ENCODE measurements around the gene ADGRG4. TPM values are rescaled to one million over a fixed set of nuclear protein-coding genes. Genes with fewer than 3 reads are reported as not detected.

The ADGRG4 gene
- polyA plus RNA-seq, 3 donors = not detected

DNA sequence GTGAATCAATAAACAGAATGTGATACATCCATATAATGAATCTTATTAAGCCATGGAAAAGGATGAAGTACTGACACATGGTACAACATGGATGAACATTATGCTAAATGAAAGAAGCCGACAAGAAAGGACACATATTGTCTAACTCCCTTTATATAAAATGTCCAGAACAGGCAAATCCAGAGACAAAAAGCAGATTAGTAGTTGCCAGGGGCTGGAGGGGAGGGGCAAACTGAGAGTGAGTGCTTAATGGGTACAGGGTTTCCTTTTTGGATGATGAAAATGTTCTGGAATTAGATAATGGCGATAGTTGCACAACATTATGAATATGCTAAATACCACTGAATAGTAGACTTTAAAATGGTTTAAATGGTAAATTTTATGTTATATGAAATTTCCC is 17.4 kb downstream of the ADGRG4 start:
- Histone ChIP-seq H3K4me2 (replicated peaks; ENCODE audit: extremely low read depth, low read length, poor library complexity, severe bottlenecking) (no peak overlapping the region), H4K20me1 (ENCODE audit: insufficient read depth, low read length) (no peaks in the 10 kb centered on the region), H3K36me3 (replicated peaks in 1 of 2; ENCODE audit: control insufficient read depth in 1 of 2, insufficient read depth in 2 of 2, low read length in 2 of 2) (no peaks in the 10 kb centered on the region), H3K79me2 (ENCODE audit: insufficient read depth, low read length) (no peaks in the 10 kb centered on the region), H3K9ac (ENCODE audit: insufficient read depth, low read length, poor library complexity, severe bottlenecking) (no peak overlapping the region), H3K4me3 (replicated peaks in 1 of 3; ENCODE audit: low read depth in 2 of 3, low read length in 3 of 3) (no peak overlapping the region), H3K9me3 (replicated peaks in 1 of 2; ENCODE audit: control insufficient read depth in 1 of 2, insufficient read depth in 1 of 2, low read length in 2 of 2) (no peaks in the 10 kb centered on the region), H3K27ac (ENCODE audit: low read depth in 1 of 2, low read length in 2 of 2) (no peak overlapping the region), H2AFZ (ENCODE audit: insufficient read depth, low read depth, low read length, poor library complexity, severe bottlenecking) (no peak overlapping the region), H3K27me3 (ENCODE audit: control insufficient read depth in 2 of 2, insufficient read depth in 2 of 2, low read length in 2 of 2) (no peaks in the 10 kb centered on the region), H3K4me1 (ENCODE audit: control insufficient read depth in 1 of 2, insufficient read depth in 2 of 2, low read length in 2 of 2) (no peaks in the 10 kb centered on the region)
- Mint-ChIP-seq H3K9me3 (peaks cover 0 to 2% (median 0%) of the 10 kb centered on the region in 7 donors), H3K36me3 (no peaks in the 10 kb centered on the region), H3K4me1 (no peaks in the 10 kb centered on the region), H3K27ac (no peak overlapping the region), H3K27me3 (ENCODE audit: low read depth in 3 of 3) (peaks cover 0 to 4% (median 0%) of the 10 kb centered on the region in 3 donors), H3K4me3 (no peak overlapping the region)
- WGBS (ENCODE audit: insufficient coverage) = no CpG with 5 or more reads among the region's 2 CpGs
- no peak for DNase-seq
- TF ChIP-seq, protein P1, sequence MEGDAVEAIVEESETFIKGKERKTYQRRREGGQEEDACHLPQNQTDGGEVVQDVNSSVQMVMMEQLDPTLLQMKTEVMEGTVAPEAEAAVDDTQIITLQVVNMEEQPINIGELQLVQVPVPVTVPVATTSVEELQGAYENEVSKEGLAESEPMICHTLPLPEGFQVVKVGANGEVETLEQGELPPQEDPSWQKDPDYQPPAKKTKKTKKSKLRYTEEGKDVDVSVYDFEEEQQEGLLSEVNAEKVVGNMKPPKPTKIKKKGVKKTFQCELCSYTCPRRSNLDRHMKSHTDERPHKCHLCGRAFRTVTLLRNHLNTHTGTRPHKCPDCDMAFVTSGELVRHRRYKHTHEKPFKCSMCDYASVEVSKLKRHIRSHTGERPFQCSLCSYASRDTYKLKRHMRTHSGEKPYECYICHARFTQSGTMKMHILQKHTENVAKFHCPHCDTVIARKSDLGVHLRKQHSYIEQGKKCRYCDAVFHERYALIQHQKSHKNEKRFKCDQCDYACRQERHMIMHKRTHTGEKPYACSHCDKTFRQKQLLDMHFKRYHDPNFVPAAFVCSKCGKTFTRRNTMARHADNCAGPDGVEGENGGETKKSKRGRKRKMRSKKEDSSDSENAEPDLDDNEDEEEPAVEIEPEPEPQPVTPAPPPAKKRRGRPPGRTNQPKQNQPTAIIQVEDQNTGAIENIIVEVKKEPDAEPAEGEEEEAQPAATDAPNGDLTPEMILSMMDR (IDR thresholded peaks at IDR 0.05) = no peak
- intact Hi-C loops (cut with micrococcal nuclease) = no loop called here

DNA sequence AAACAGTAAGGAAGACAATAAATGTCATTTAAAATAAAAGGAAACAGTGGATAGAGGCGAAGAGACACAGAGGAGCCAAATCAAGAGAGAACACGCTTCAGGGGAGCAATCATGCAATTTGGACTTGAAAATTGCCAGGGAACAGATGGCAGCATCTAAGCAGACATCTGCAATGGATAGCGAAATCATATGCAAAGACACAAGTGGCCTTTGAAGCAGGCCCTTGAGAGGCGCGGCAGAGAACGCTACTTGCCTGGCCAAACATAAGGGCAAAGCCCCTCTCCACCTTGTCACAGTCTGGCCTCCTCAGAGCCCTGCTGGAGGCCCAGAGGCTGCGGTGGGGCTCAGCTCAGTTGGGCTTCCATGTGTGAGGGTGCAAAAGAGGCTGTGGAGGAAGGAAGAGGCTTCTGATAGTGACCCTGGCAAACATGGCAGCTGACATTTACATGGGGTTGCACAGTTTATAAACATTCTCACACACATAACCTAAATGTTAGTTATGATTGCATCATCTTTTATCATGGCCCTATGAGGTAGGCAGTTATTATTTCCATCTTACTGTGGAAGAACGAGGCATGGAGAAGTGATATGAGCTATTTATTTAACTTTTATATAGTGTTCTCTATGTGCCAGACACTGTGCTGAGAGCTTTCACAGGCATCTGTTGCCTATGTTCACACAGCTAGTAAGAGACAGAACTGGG is 18.3 kb downstream of the ADGRG4 start:
- Mint-ChIP-seq H3K27ac (no peak overlapping the region), H3K4me3 (no peak overlapping the region), H3K27me3 (ENCODE audit: low read depth in 3 of 3) (peaks cover 0 to 4% (median 0%) of the 10 kb centered on the region in 3 donors), H3K9me3 (peaks cover 0 to 2% (median 0%) of the 10 kb centered on the region in 7 donors), H3K4me1 (no peaks in the 10 kb centered on the region), H3K36me3 (no peaks in the 10 kb centered on the region)
- Histone ChIP-seq H3K4me2 (replicated peaks; ENCODE audit: extremely low read depth, low read length, poor library complexity, severe bottlenecking) (no peak overlapping the region), H3K27ac (ENCODE audit: low read depth in 1 of 2, low read length in 2 of 2) (no peak overlapping the region), H3K9ac (ENCODE audit: insufficient read depth, low read length, poor library complexity, severe bottlenecking) (no peak overlapping the region), H3K79me2 (ENCODE audit: insufficient read depth, low read length) (no peaks in the 10 kb centered on the region), H3K4me3 (replicated peaks in 1 of 3; ENCODE audit: low read depth in 2 of 3, low read length in 3 of 3) (no peak overlapping the region), H3K9me3 (replicated peaks in 1 of 2; ENCODE audit: control insufficient read depth in 1 of 2, insufficient read depth in 1 of 2, low read length in 2 of 2) (no peaks in the 10 kb centered on the region), H3K4me1 (ENCODE audit: control insufficient read depth in 1 of 2, insufficient read depth in 2 of 2, low read length in 2 of 2) (no peaks in the 10 kb centered on the region), H3K36me3 (replicated peaks in 1 of 2; ENCODE audit: control insufficient read depth in 1 of 2, insufficient read depth in 2 of 2, low read length in 2 of 2) (no peaks in the 10 kb centered on the region), H4K20me1 (ENCODE audit: insufficient read depth, low read length) (no peaks in the 10 kb centered on the region), H3K27me3 (ENCODE audit: control insufficient read depth in 2 of 2, insufficient read depth in 2 of 2, low read length in 2 of 2) (no peaks in the 10 kb centered on the region), H2AFZ (ENCODE audit: insufficient read depth, low read depth, low read length, poor library complexity, severe bottlenecking) (no peak overlapping the region)
- 100% methylated on average over 1 of the region's 8 CpGs for WGBS (ENCODE audit: insufficient coverage)
- intact Hi-C loops (cut with micrococcal nuclease) = no loop called here
- TF ChIP-seq, protein P1 (IDR thresholded peaks at IDR 0.05) = no peak
- no peak for DNase-seq
